Measurements from ENCODE around the gene TLX2. TPM values are rescaled to one million over a fixed set of nuclear protein-coding genes. Genes with fewer than 3 reads are reported as not detected.

The TLX2 gene
- total and polyA plus RNA-seq, 2 experiments from 2014 or later = 0.16 to 0.21 TPM

DNA sequence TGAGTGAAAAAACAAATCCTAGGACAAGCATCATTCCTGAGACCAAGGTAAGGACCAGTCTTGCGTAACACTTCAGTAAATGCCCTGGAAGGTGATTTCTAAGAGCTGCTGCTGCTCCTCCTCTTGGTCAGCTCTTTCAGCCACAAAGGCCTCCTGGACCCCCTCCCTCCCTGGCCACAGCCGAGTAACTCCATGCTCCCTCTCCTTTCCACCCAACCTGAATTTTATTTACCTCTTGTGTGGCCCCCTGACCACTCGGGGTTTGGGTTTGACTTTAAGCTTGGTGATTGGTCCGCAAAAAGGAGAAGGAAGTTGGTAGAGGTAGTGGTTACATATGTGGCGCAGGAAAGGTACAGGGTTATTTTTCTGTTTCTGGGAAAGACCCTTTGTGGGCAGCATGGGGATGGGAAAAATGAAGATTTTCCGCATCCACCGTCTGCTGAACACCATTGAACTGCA is 24.7 kb downstream of the TLX2 start:
- no peak overlapping the region for H3K27ac Mint-ChIP-seq
- Histone ChIP-seq H3K4me1 (ENCODE audit: insufficient read depth) (no peaks in the 10 kb centered on the region), H3K79me2 (replicated peaks; ENCODE audit: insufficient read depth) (no peaks in the 10 kb centered on the region), H3K27me3 (ENCODE audit: insufficient read depth) (no peaks in the 10 kb centered on the region), H4K20me1 (replicated peaks; ENCODE audit: insufficient read depth) (no peaks in the 10 kb centered on the region; the same call in 1 of the 2 replicates), H3K9me2 (ENCODE audit: insufficient read depth) (no peaks in the 10 kb centered on the region), H3K4me2 (no peak overlapping the region), H3F3A (replicated peaks; ENCODE audit: low read depth) (no peaks in the 10 kb centered on the region), H3K27ac (ENCODE audit: low read depth) (no peak overlapping the region), H3K4me3 (no peak overlapping the region), H3K36me3 (ENCODE audit: insufficient read depth) (no peaks in the 10 kb centered on the region), H2AFZ (no peak overlapping the region)
- no peaks in the 10 kb centered on the region; the same call in 2 of the 3 replicates for H3K9me3 Mint-ChIP-seq
- peaks cover 2% of the 10 kb centered on the region; the same call in 1 of the 3 replicates for H3K36me3 Mint-ChIP-seq (ENCODE audit: low read depth)
- TF ChIP-seq NANOG (IDR thresholded peaks at IDR 0.05; ENCODE audit: borderline replicate concordance) (no peak), ZNF331 (CRISPR knock-in tag; IDR thresholded peaks at IDR 0.05; ENCODE audit: low read depth) (no peak), ZNF114 (CRISPR knock-in tag; IDR thresholded peaks at IDR 0.05) (no peak), EZH2phosphoT487 (IDR thresholded peaks at IDR 0.05; ENCODE audit: unreplicated experiment) (no peak), STAT1 (IDR thresholded peaks at IDR 0.05; ENCODE audit: unreplicated experiment) (no peak), JUNB (IDR thresholded peaks at IDR 0.05; ENCODE audit: unreplicated experiment) (no peak), EZH2 (IDR thresholded peaks at IDR 0.05; ENCODE audit: low read depth, unreplicated experiment) (no peak), CREB1 (CRISPR knock-in tag; IDR thresholded peaks at IDR 0.05; ENCODE audit: low read depth) (no peak), POLR2AphosphoS5 (IDR thresholded peaks at IDR 0.05; ENCODE audit: low read depth) (no peak)
- TF ChIP-seq, protein P1, sequence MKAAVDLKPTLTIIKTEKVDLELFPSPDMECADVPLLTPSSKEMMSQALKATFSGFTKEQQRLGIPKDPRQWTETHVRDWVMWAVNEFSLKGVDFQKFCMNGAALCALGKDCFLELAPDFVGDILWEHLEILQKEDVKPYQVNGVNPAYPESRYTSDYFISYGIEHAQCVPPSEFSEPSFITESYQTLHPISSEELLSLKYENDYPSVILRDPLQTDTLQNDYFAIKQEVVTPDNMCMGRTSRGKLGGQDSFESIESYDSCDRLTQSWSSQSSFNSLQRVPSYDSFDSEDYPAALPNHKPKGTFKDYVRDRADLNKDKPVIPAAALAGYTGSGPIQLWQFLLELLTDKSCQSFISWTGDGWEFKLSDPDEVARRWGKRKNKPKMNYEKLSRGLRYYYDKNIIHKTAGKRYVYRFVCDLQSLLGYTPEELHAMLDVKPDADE (IDR thresholded peaks at IDR 0.05) = no peak
- TF ChIP-seq, protein P2, sequence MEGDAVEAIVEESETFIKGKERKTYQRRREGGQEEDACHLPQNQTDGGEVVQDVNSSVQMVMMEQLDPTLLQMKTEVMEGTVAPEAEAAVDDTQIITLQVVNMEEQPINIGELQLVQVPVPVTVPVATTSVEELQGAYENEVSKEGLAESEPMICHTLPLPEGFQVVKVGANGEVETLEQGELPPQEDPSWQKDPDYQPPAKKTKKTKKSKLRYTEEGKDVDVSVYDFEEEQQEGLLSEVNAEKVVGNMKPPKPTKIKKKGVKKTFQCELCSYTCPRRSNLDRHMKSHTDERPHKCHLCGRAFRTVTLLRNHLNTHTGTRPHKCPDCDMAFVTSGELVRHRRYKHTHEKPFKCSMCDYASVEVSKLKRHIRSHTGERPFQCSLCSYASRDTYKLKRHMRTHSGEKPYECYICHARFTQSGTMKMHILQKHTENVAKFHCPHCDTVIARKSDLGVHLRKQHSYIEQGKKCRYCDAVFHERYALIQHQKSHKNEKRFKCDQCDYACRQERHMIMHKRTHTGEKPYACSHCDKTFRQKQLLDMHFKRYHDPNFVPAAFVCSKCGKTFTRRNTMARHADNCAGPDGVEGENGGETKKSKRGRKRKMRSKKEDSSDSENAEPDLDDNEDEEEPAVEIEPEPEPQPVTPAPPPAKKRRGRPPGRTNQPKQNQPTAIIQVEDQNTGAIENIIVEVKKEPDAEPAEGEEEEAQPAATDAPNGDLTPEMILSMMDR (conservative IDR thresholded peaks at IDR 0.05; ENCODE audit: low read depth in 2 of 2) = no peak
- TF ChIP-seq, protein P3, sequence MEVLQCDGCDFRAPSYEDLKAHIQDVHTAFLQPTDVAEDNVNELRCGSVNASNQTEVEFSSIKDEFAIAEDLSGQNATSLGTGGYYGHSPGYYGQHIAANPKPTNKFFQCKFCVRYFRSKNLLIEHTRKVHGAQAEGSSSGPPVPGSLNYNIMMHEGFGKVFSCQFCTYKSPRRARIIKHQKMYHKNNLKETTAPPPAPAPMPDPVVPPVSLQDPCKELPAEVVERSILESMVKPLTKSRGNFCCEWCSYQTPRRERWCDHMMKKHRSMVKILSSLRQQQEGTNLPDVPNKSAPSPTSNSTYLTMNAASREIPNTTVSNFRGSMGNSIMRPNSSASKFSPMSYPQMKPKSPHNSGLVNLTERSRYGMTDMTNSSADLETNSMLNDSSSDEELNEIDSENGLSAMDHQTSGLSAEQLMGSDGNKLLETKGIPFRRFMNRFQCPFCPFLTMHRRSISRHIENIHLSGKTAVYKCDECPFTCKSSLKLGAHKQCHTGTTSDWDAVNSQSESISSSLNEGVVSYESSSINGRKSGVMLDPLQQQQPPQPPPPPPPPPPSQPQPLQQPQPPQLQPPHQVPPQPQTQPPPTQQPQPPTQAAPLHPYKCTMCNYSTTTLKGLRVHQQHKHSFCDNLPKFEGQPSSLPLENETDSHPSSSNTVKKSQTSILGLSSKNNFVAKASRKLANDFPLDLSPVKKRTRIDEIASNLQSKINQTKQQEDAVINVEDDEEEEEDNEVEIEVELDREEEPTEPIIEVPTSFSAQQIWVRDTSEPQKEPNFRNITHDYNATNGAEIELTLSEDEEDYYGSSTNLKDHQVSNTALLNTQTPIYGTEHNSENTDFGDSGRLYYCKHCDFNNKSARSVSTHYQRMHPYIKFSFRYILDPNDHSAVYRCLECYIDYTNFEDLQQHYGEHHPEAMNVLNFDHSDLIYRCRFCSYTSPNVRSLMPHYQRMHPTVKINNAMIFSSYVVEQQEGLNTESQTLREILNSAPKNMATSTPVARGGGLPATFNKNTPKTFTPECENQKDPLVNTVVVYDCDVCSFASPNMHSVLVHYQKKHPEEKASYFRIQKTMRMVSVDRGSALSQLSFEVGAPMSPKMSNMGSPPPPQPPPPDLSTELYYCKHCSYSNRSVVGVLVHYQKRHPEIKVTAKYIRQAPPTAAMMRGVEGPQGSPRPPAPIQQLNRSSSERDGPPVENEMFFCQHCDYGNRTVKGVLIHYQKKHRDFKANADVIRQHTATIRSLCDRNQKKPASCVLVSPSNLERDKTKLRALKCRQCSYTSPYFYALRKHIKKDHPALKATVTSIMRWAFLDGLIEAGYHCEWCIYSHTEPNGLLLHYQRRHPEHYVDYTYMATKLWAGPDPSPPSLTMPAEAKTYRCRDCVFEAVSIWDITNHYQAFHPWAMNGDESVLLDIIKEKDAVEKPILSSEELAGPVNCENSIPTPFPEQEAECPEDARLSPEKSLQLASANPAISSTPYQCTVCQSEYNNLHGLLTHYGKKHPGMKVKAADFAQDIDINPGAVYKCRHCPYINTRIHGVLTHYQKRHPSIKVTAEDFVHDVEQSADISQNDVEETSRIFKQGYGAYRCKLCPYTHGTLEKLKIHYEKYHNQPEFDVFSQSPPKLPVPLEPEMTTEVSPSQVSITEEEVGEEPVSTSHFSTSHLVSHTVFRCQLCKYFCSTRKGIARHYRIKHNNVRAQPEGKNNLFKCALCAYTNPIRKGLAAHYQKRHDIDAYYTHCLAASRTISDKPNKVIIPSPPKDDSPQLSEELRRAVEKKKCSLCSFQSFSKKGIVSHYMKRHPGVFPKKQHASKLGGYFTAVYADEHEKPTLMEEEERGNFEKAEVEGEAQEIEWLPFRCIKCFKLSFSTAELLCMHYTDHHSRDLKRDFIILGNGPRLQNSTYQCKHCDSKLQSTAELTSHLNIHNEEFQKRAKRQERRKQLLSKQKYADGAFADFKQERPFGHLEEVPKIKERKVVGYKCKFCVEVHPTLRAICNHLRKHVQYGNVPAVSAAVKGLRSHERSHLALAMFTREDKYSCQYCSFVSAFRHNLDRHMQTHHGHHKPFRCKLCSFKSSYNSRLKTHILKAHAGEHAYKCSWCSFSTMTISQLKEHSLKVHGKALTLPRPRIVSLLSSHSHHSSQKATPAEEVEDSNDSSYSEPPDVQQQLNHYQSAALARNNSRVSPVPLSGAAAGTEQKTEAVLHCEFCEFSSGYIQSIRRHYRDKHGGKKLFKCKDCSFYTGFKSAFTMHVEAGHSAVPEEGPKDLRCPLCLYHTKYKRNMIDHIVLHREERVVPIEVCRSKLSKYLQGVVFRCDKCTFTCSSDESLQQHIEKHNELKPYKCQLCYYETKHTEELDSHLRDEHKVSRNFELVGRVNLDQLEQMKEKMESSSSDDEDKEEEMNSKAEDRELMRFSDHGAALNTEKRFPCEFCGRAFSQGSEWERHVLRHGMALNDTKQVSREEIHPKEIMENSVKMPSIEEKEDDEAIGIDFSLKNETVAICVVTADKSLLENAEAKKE (CRISPR knock-in tag; IDR thresholded peaks at IDR 0.05) = no peak
- TF ChIP-seq, protein P4, sequence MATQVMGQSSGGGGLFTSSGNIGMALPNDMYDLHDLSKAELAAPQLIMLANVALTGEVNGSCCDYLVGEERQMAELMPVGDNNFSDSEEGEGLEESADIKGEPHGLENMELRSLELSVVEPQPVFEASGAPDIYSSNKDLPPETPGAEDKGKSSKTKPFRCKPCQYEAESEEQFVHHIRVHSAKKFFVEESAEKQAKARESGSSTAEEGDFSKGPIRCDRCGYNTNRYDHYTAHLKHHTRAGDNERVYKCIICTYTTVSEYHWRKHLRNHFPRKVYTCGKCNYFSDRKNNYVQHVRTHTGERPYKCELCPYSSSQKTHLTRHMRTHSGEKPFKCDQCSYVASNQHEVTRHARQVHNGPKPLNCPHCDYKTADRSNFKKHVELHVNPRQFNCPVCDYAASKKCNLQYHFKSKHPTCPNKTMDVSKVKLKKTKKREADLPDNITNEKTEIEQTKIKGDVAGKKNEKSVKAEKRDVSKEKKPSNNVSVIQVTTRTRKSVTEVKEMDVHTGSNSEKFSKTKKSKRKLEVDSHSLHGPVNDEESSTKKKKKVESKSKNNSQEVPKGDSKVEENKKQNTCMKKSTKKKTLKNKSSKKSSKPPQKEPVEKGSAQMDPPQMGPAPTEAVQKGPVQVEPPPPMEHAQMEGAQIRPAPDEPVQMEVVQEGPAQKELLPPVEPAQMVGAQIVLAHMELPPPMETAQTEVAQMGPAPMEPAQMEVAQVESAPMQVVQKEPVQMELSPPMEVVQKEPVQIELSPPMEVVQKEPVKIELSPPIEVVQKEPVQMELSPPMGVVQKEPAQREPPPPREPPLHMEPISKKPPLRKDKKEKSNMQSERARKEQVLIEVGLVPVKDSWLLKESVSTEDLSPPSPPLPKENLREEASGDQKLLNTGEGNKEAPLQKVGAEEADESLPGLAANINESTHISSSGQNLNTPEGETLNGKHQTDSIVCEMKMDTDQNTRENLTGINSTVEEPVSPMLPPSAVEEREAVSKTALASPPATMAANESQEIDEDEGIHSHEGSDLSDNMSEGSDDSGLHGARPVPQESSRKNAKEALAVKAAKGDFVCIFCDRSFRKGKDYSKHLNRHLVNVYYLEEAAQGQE (IDR thresholded peaks at IDR 0.05; ENCODE audit: unreplicated experiment) = no peak
- H3K27me3 Mint-ChIP-seq (ENCODE audit: insufficient read depth, low read depth, poor library complexity) = peaks cover 10% of the 10 kb centered on the region
- no peak; the same call in 2 of the 3 replicates for ATAC-seq
- H3K4me3 Mint-ChIP-seq = no peak overlapping the region
- no peaks in the 10 kb centered on the region; the same call in none of the 3 replicates for H3K4me1 Mint-ChIP-seq
- no peak for DNase-seq (ENCODE audit: low spot score)
